ENCODE measurements around the gene DKK1. TPM values are rescaled to one million over a fixed set of nuclear protein-coding genes. Genes with fewer than 3 reads are reported as not detected.
"Not testable (repeated sequence)": the region's sequence is repeated elsewhere in the genome, so short reads cannot be mapped to it uniquely, and the experiment has no call there.

The DKK1 gene
- total RNA-seq, 4 donors from 2014 or later, result 3.5 to 13.3 (median 6.0) TPM

GRCh38 chr10:52359441-52359840 lies 45.4 kb downstream of the DKK1 start:
- TF ChIP-seq CTCF (IDR thresholded peaks at IDR 0.05), result no peak

GRCh38 chr10:52365547-52366432 lies 51.7 kb downstream of the DKK1 start:
- not testable (repeated sequence) for DNase-seq (ENCODE audit: low spot score); ATAC-seq (ENCODE audit: low FRiP score)

More at GRCh38 chr10:52359441-52359840, 45.4 kb downstream of the DKK1 start:
- DNase-seq (ENCODE audit: low spot score), result no peak
- no peak for ATAC-seq (ENCODE audit: low FRiP score)
